ENCODE data around the gene CYBA.
"Not testable (repeated sequence)": the region's sequence is repeated elsewhere in the genome, so short reads cannot be mapped to it uniquely, and the experiment has no call there.

CYBA gene

GRCh38 chr16:88609426-88609825 lies 41.4 kb downstream of the CYBA start:
- not testable (repeated sequence) for DNase-seq

GRCh38 chr16:88608076-88608475 lies 42.8 kb downstream of the CYBA start:
- DNase-seq: no peak

- DNase-seq: no peak
Observed at GRCh38 chr16:88606148-88606757, 44.6 kb downstream of the CYBA start.

GRCh38 chr16:88605186-88606147 lies 45.4 kb downstream of the CYBA start:
- DNase-seq: no peak

- DNase-seq: no peak
Observed at GRCh38 chr16:88602091-88602490, 48.8 kb downstream of the CYBA start.

- no peak for DNase-seq
Observed at GRCh38 chr16:88601313-88602036, 49.4 kb downstream of the CYBA start.

GRCh38 chr16:88600539-88600896 lies 50.3 kb downstream of the CYBA start:
- DNase-seq: no peak

- no peak for DNase-seq
Observed at GRCh38 chr16:88599825-88600538, 50.9 kb downstream of the CYBA start.

GRCh38 chr16:88599092-88599733 lies 51.6 kb downstream of the CYBA start:
- no peak for DNase-seq

GRCh38 chr16:88597856-88598491 lies 52.9 kb downstream of the CYBA start:
- DNase-seq: no peak

GRCh38 chr16:88596483-88596882 lies 54.4 kb downstream of the CYBA start:
- no peak for DNase-seq

- no peak for DNase-seq
Observed at GRCh38 chr16:88595921-88596320, 54.9 kb downstream of the CYBA start.

- no peak for DNase-seq
Observed at GRCh38 chr16:88595101-88595500, 55.8 kb downstream of the CYBA start.

GRCh38 chr16:88593910-88594309 lies 56.9 kb downstream of the CYBA start:
- DNase-seq: no peak

GRCh38 chr16:88593489-88593888 lies 57.4 kb downstream of the CYBA start:
- DNase-seq: no peak
